Mesenchymal stem cell (in vitro differentiated cells and primary cell): ENCODE measurements around the gene SCUBE1.

ENCODE experiments used
- DNase-seq: peaks from one replicate; pipeline ENCODE4 v3.0.0-alpha.2; 2013
- H2AFZ ChIP-seq: one replicate; pipeline ENCODE4 v1.6.1; 2013; ENCODE audit warnings: low read depth, mild to moderate bottlenecking, control low read depth, inconsistent platforms, low read length, moderate library complexity
- H2AK5ac ChIP-seq: 2 replicates; pipeline ENCODE4 v1.6.1; 2013; ENCODE audit warnings: low read length, moderate library complexity, mild to moderate bottlenecking, inconsistent platforms; ENCODE audit not compliant: severe bottlenecking
- H2BK120ac ChIP-seq: one replicate; pipeline ENCODE4 v1.6.1; 2013; ENCODE audit warnings: low read depth, mild to moderate bottlenecking, inconsistent platforms, low read length, moderate library complexity
- H2BK12ac ChIP-seq, 2 experiments: one replicate each; pipeline ENCODE4 v1.6.1; 2013; ENCODE audit warnings: inconsistent platforms in 2 of 2, low read length in 2 of 2, mild to moderate bottlenecking in 2 of 2, moderate library complexity in 2 of 2, control low read depth in 1 of 2
- H2BK15ac ChIP-seq: one replicate; pipeline ENCODE4 v1.6.1; 2013; ENCODE audit warnings: mild to moderate bottlenecking, low read depth, inconsistent platforms; ENCODE audit not compliant: poor library complexity, severe bottlenecking
- H2BK5ac ChIP-seq: 2 replicates; pipeline ENCODE4 v1.6.1; 2013; ENCODE audit warnings: low read depth, mild to moderate bottlenecking, low read length, control low read depth, inconsistent platforms; ENCODE audit not compliant: poor library complexity, severe bottlenecking
- H3K14ac ChIP-seq, 2 experiments: one replicate each; pipeline ENCODE4 v1.6.1; 2013; ENCODE audit warnings: inconsistent platforms in 2 of 2, low read length in 2 of 2, control low read depth in 1 of 2, mild to moderate bottlenecking in 1 of 2, moderate library complexity in 1 of 2
- H3K18ac ChIP-seq, 2 experiments: one replicate each; pipeline ENCODE4 v1.6.1; 2013; ENCODE audit warnings: inconsistent platforms in 2 of 2, low read length in 2 of 2, control low read depth in 1 of 2, low read depth in 1 of 2, mild to moderate bottlenecking in 1 of 2
- H3K23ac ChIP-seq, 2 experiments: one replicate each; pipeline ENCODE4 v1.6.1; 2013; ENCODE audit warnings: inconsistent platforms in 2 of 2, low read length in 2 of 2, mild to moderate bottlenecking in 2 of 2, moderate library complexity in 2 of 2, control low read depth in 1 of 2
- H3K27ac ChIP-seq: 2 replicates; pipeline ENCODE4 v1.5.1; 2013; ENCODE audit warnings: mild to moderate bottlenecking, moderate library complexity, low read length, control low read depth, inconsistent platforms; ENCODE audit not compliant: poor library complexity, severe bottlenecking
- H3K27me3 ChIP-seq, 2 experiments: 2 replicates each; pipeline versions ENCODE4 v1.6.1 to v1.7.0; 2013; ENCODE audit warnings: low read length in 2 of 2, mild to moderate bottlenecking in 2 of 2, moderate library complexity in 2 of 2, control low read depth in 1 of 2, inconsistent platforms in 1 of 2; ENCODE audit not compliant: control insufficient read depth in 1 of 2, insufficient read depth in 1 of 2
- H3K36me3 ChIP-seq, 2 experiments: 2 replicates each; pipeline versions ENCODE4 v1.6.1 to v1.7.0; 2013; ENCODE audit warnings: low read length in 2 of 2, control low read depth in 1 of 2, inconsistent platforms in 1 of 2, low read depth in 1 of 2, mild to moderate bottlenecking in 1 of 2; ENCODE audit not compliant: insufficient read depth in 2 of 2, control insufficient read depth in 1 of 2
- H3K4ac ChIP-seq, 2 experiments: one replicate each; pipeline ENCODE4 v1.6.1; 2013; ENCODE audit warnings: inconsistent platforms in 2 of 2, low read length in 2 of 2, mild to moderate bottlenecking in 2 of 2, moderate library complexity in 2 of 2, control low read depth in 1 of 2, low read depth in 1 of 2
- H3K4me1 ChIP-seq: 2 replicates; pipeline ENCODE4 v1.6.1; 2013; ENCODE audit warnings: low read depth, low read length, control low read depth; ENCODE audit not compliant: control insufficient read depth, insufficient read depth
- H3K4me2 ChIP-seq: 2 replicates; pipeline ENCODE4 v1.6.1; 2013; ENCODE audit warnings: low read length, mild to moderate bottlenecking, inconsistent platforms; ENCODE audit not compliant: poor library complexity, severe bottlenecking
- H3K4me3 ChIP-seq, 2 experiments: 2 replicates each; pipeline versions ENCODE4 v1.5.1 to v1.7.0; 2013; ENCODE audit warnings: low read length in 2 of 2, mild to moderate bottlenecking in 2 of 2, control low read depth in 1 of 2, low read depth in 1 of 2; ENCODE audit not compliant: insufficient read depth in 1 of 2
- H3K79me1 ChIP-seq: replicated peaks from 2 replicates; pipeline ENCODE4 v1.6.1; 2013; ENCODE audit warnings: mild to moderate bottlenecking, control low read depth, low read length, inconsistent platforms; ENCODE audit not compliant: poor library complexity, severe bottlenecking
- H3K9ac ChIP-seq: 2 replicates; pipeline ENCODE4 v1.7.0; 2013; ENCODE audit warnings: mild to moderate bottlenecking, low read length, moderate library complexity
- H3K9me3 ChIP-seq: 2 replicates; pipeline ENCODE4 v1.7.0; 2013; ENCODE audit warnings: mild to moderate bottlenecking, low read length; ENCODE audit not compliant: control insufficient read depth
- H4K8ac ChIP-seq: one replicate; pipeline ENCODE4 v1.6.1; 2013; ENCODE audit warnings: inconsistent platforms, mild to moderate bottlenecking, low read length, moderate library complexity
- H4K91ac ChIP-seq: one replicate; pipeline ENCODE4 v1.6.1; 2013; ENCODE audit warnings: mild to moderate bottlenecking, low read length, inconsistent platforms
- WGBS: methylation state at CpG from one replicate; pipeline ENCODE4 v1.1.7; 2013; ENCODE audit warnings: mixed read lengths; 5-methylcytosine and 5-hydroxymethylcytosine counted together

The SCUBE1 gene

DNA sequence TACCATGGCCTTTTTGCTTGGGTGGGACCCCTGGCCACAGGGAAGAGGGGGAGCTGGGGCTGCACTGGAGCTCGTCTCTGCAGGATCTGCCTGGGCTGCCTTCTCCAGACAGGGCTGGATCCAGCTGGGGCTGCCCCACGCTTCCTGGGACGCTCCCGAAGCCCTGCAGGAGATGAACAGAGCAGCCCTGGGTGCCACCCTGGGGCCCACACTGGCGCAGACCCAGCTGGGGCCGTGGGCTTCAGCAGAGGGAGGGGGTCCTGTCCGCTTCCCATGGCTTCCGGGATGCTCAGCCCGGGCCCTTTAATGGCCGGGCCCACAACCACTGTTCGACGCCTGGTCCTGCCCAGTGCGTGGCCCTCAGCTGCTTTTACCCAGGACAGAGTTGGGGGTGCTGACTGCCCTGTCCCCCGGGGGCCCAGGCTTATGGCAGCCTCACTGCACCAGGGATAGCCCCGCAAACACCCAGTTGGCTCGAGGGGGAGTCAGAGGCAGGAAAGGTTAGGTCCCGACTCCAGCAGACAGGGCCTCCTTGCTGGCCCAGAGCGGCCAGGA lies 179.9 kb downstream of the SCUBE1 start:
- WGBS, result 91% methylated on average over 18 of the region's 18 CpGs
- Histone ChIP-seq H3K4me2 (no peak overlapping the region), H2BK12ac (no peak overlapping the region), H3K9ac (peak overlapping the region; percentile 57), H3K27ac (no peak overlapping the region), H4K8ac (no peak overlapping the region), H3K14ac (no peak overlapping the region), H3K18ac (no peak overlapping the region), H4K91ac (no peak overlapping the region), H3K4me1 (peaks cover 14% of the 10 kb centered on the region), H2AK5ac (no peak overlapping the region), H3K23ac (no peak overlapping the region), H3K27me3 (no peaks in the 10 kb centered on the region), H2BK5ac (no peak overlapping the region), H3K4ac (no peak overlapping the region), H2BK15ac (no peak overlapping the region), H3K4me3 (no peak overlapping the region), H2AFZ (no peak overlapping the region), H3K36me3 (peaks cover 40 to 85% of the 10 kb centered on the region in 2 experiments), H2BK120ac (no peak overlapping the region), H3K9me3 (no peaks in the 10 kb centered on the region), H3K79me1 (peaks cover 19% of the 10 kb centered on the region)
- DNase-seq, result no peak

DNA sequence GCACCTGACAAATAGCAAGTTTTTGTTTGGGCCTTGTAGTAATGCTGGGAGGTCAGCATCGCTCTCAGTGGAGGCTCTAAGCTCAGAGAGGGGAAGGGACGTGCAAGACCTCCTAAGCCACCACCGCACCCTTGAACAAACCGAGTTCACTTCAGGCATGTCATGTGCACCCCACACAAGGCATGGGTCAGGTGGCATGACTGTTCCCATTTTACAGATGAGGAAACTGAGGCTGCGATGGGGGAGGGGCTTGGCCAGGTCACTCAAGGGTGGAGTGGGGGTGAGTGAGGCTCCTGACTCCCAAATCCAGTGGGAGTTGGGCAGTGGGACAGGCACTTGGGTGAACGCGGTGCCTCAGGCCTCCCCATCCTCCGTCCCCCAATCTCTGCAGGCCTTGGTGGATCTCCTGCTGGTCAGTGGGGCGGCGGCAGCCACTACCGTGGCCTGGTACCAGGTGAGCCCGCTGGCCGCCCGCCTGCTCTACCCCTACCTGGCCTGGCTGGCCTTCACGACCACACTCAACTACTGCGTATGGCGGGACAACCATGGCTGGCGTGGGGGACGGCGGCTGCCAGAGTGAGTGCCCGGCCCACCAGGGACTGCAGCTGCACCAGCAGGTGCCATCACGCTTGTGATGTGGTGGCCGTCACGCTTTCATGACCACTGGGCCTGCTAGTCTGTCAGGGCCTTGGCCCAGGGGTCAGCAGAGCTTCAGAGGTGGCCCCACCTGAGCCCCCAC lies 180.6 kb downstream of the SCUBE1 start:
- Histone ChIP-seq H3K4ac (no peak overlapping the region), H2BK5ac (no peak overlapping the region), H3K9ac (no peak overlapping the region), H2AFZ (no peak overlapping the region), H3K4me3 (no peak overlapping the region), H3K18ac (no peak overlapping the region), H4K91ac (no peak overlapping the region), H3K4me1 (peaks cover 13% of the 10 kb centered on the region), H3K27ac (no peak overlapping the region), H4K8ac (no peak overlapping the region), H3K9me3 (no peaks in the 10 kb centered on the region), H3K79me1 (peaks cover 22% of the 10 kb centered on the region), H2BK120ac (no peak overlapping the region), H2AK5ac (no peak overlapping the region), H3K23ac (no peak overlapping the region), H3K4me2 (no peak overlapping the region), H3K14ac (no peak overlapping the region), H2BK12ac (no peak overlapping the region), H3K27me3 (no peaks in the 10 kb centered on the region), H2BK15ac (no peak overlapping the region), H3K36me3 (peaks cover 35 to 84% of the 10 kb centered on the region in 2 experiments)
- WGBS, result 98% methylated on average over 24 of the region's 24 CpGs
- DNase-seq, result no peak

DNA sequence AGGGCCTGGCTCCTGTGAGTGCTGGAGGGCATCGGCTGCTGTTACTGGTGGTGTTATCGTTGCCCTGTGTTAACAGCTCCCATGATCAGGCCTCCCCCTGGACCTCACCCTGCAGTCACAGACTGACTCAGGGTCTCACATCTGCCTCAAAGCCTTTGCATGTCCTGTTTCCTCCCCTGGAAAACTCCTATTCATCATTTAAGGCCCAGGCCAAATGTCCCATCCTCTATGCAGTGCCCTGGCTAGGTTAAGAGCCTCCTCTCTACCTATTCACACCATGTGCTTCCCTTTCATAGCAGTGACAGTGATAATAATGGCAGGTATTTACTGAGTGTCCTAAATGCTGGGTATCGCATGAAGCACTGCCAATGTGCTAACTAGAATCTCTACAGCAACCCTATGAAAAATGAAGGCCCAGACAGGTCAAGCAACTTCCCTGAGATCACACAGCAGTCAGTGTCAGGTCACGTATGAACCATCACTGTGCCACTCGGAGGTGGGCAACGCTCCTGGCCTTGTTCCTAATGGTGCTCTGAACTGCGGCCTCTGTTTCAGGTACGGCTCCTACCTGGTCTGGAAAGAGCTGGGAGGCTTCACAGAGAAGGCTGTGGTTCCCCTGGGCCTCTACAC lies 182.6 kb downstream of the SCUBE1 start:
- peaks cover 29% of the 10 kb centered on the region for H3K79me1 ChIP-seq
- H2BK120ac ChIP-seq, result no peak overlapping the region
- H2AK5ac ChIP-seq, result no peak overlapping the region
- H3K27me3 ChIP-seq, result no peaks in the 10 kb centered on the region
- no peak overlapping the region for H3K14ac ChIP-seq
- no peak overlapping the region for H4K8ac ChIP-seq
- H3K4me1 ChIP-seq, result peaks cover 22% of the 10 kb centered on the region
- no peak overlapping the region for H2BK15ac ChIP-seq
- H3K4me2 ChIP-seq, result no peak overlapping the region
- whole genome bisulfite sequencing, result 96% methylated on average over 8 of the region's 8 CpGs
- H3K4ac ChIP-seq, result no peak overlapping the region
- DNase-seq, result no peak
- no peak overlapping the region for H3K18ac ChIP-seq
- H3K9ac ChIP-seq, result no peak overlapping the region
- no peak overlapping the region for H4K91ac ChIP-seq
- no peak overlapping the region for H2AFZ ChIP-seq
- H2BK5ac ChIP-seq, result no peak overlapping the region
- no peak overlapping the region for H3K4me3 ChIP-seq
- H3K27ac ChIP-seq, result no peak overlapping the region
- H3K23ac ChIP-seq, result no peak overlapping the region
- H2BK12ac ChIP-seq, result no peak overlapping the region
- no peaks in the 10 kb centered on the region for H3K9me3 ChIP-seq
- H3K36me3 ChIP-seq, result peaks cover 38 to 82% of the 10 kb centered on the region in 2 experiments

GRCh38 chr22:43159484-43160178 lies 183.5 kb downstream of the SCUBE1 start:
- WGBS, result 85% methylated on average over 18 of the region's 18 CpGs
- no peak overlapping the region for H3K18ac ChIP-seq

More at GRCh38 chr22:43159484-43160178, 183.5 kb downstream of the SCUBE1 start:
- peaks cover 32% of the 10 kb centered on the region for H3K4me1 ChIP-seq
- H3K4ac ChIP-seq, result no peak overlapping the region
- H4K91ac ChIP-seq, result no peak overlapping the region
- H2BK15ac ChIP-seq, result no peak overlapping the region
- H2AK5ac ChIP-seq, result no peak overlapping the region
- peak; percentile 31 for DNase-seq
- H3K4me2 ChIP-seq, result no peak overlapping the region
- no peaks in the 10 kb centered on the region for H3K27me3 ChIP-seq
- peaks cover 42 to 86% of the 10 kb centered on the region in 2 experiments for H3K36me3 ChIP-seq
- H2BK120ac ChIP-seq, result no peak overlapping the region
- H3K14ac ChIP-seq, result no peak overlapping the region
- H4K8ac ChIP-seq, result no peak overlapping the region
- H3K9ac ChIP-seq, result no peak overlapping the region
- H2AFZ ChIP-seq, result no peak overlapping the region
- H2BK5ac ChIP-seq, result no peak overlapping the region
- H3K4me3 ChIP-seq, result no peak overlapping the region
- no peak overlapping the region for H3K27ac ChIP-seq
- no peak overlapping the region for H2BK12ac ChIP-seq
- H3K23ac ChIP-seq, result no peak overlapping the region
- H3K79me1 ChIP-seq, result peaks cover 34% of the 10 kb centered on the region
- no peaks in the 10 kb centered on the region for H3K9me3 ChIP-seq
